Measurements from ENCODE around the gene RAB11FIP4. TPM values are rescaled to one million over a fixed set of nuclear protein-coding genes. Genes with fewer than 3 reads are reported as not detected.

The RAB11FIP4 gene
- total RNA-seq, 4 donors from 2014 or later: 41.0 to 173 (median 53.7) TPM

GRCh38 chr17:31524926-31525800 is 133.7 kb downstream of the RAB11FIP4 start:
- intact Hi-C loops (cut with DNase I; ENCODE audit: low total_unique reads) (loop anchor here (5.0 kb wide), 1 partner anchor 88 kb away; no protein-coding TSS in a partner anchor), in situ Hi-C loops (cut with MboI; ENCODE audit: low pct_ligation_motif_present in 1 of 4, low pct_unique_long_range_greater_than_20kb in 1 of 4, low sequenced_read_pairs in 3 of 4) (loop anchor here in 3 of 4 donors (5.0 kb wide), 2 partner anchors 83 to 93 kb away; no protein-coding TSS in a partner anchor)
- H3K36me3 ChIP-seq: peaks cover 0 to 18% (median 2%) of the 10 kb centered on the region in 4 donors
- 71% methylated on average over 29 of the region's 31 CpGs; no CpG with 5 or more reads in 1 of the 2 donors for WGBS, 2 donors (ENCODE audit: low coverage in 1 of 2)
- H3K4me1 ChIP-seq: no peaks in the 10 kb centered on the region
- no peaks in the 10 kb centered on the region for H3K9me3 ChIP-seq
- no peaks in the 10 kb centered on the region for H3K27me3 ChIP-seq
- no peak for TF ChIP-seq POLR2AphosphoS5 (IDR thresholded peaks at IDR 0.05)
- TF ChIP-seq, protein P1, sequence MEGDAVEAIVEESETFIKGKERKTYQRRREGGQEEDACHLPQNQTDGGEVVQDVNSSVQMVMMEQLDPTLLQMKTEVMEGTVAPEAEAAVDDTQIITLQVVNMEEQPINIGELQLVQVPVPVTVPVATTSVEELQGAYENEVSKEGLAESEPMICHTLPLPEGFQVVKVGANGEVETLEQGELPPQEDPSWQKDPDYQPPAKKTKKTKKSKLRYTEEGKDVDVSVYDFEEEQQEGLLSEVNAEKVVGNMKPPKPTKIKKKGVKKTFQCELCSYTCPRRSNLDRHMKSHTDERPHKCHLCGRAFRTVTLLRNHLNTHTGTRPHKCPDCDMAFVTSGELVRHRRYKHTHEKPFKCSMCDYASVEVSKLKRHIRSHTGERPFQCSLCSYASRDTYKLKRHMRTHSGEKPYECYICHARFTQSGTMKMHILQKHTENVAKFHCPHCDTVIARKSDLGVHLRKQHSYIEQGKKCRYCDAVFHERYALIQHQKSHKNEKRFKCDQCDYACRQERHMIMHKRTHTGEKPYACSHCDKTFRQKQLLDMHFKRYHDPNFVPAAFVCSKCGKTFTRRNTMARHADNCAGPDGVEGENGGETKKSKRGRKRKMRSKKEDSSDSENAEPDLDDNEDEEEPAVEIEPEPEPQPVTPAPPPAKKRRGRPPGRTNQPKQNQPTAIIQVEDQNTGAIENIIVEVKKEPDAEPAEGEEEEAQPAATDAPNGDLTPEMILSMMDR (IDR thresholded peaks at IDR 0.05): peak; percentile 84 to 93 (median 92)
- H3K27ac ChIP-seq: no peak overlapping the region
- no peak overlapping the region for H3K4me3 ChIP-seq
- DNase-seq: peak; percentile 91

DNA sequence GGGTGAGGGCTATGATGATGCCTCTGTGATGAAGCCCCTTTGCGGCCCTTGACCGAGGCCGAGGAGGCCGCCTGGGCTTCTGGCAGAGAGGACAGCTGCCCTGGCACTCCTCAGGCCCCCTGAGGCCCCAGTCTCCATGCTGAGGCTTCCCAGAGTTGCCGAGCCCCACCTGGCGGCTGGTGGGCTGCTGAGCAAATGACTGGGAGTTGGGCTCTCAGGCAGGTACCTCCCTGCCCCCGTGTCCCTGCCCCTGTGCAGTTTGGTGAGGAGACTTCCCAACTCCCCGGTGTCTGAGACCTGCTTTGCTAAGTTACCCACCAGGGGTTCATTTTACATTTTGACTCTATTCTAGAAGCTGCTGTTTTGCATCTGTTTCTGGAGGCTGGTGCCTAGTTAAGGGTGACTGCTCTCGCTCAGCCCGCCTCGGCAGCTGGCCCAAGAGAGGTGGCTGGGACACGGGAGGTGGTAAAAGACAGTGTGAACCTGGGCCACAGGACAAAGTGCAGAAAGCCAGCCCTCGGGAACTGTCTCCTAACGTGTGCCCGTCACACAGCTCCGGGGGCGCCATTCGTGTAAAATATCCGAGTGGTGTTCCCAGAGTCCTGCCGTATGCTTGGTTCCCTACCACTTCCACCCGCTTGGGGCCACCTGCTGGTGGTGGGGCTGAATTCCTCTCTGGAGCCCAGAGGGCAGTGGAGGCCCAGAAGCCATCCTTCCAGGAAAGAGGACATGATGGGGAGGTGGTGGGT is 134.5 kb downstream of the RAB11FIP4 start:
- H3K9me3 ChIP-seq: no peaks in the 10 kb centered on the region
- no peak for DNase-seq
- H3K36me3 ChIP-seq: peaks cover 0 to 18% (median 2%) of the 10 kb centered on the region in 4 donors
- TF ChIP-seq, protein P1 (IDR thresholded peaks at IDR 0.05): peak in 1 of 5 experiments; percentile 12
- no peak for TF ChIP-seq EP300 (IDR thresholded peaks at IDR 0.05; ENCODE audit: low read depth)
- H3K27me3 ChIP-seq: no peaks in the 10 kb centered on the region
- no peaks in the 10 kb centered on the region for H3K4me1 ChIP-seq
- H3K27ac ChIP-seq: no peak overlapping the region
- in situ Hi-C loops (cut with MboI; ENCODE audit: low pct_ligation_motif_present in 1 of 4, low pct_unique_long_range_greater_than_20kb in 1 of 4, low sequenced_read_pairs in 3 of 4): loop anchor here in 3 of 4 donors (5.0 kb wide), 2 partner anchors 84 to 94 kb away; no protein-coding TSS in a partner anchor
- 75% methylated on average over 16 of the region's 21 CpGs; no CpG with 5 or more reads in 1 of the 2 donors for WGBS, 2 donors (ENCODE audit: low coverage in 1 of 2)
- no peak overlapping the region for H3K4me3 ChIP-seq
- intact Hi-C loops (cut with DNase I; ENCODE audit: low total_unique reads): loop anchor here (5.0 kb wide), 1 partner anchor 89 kb away; no protein-coding TSS in a partner anchor

DNA sequence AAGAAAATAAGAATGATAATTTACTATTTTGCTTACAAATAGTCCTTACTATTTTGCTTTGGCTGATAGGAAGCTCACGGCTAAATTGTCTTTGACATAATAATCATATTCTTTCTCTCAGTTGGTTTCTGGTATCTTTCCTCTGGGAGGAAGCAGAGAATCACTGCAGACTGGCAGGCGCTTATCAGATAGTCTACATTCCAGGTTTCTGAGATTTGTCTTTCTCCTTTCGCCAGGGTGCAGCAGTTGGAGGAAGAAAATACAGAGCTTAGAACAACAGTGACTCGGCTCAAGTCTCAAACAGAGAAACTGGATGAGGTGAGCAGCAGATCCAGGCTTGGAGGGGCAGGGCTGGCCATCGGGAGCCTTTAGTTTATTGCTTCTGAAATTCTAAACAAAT is 136.1 kb downstream of the RAB11FIP4 start:
- Histone ChIP-seq H3K4me3 (no peak overlapping the region), H3K4me1 (no peaks in the 10 kb centered on the region), H3K27ac (no peak overlapping the region), H3K27me3 (no peaks in the 10 kb centered on the region), H3K36me3 (peaks cover 0 to 14% (median 6%) of the 10 kb centered on the region in 4 donors), H3K9me3 (no peaks in the 10 kb centered on the region)
- TF ChIP-seq EP300 (IDR thresholded peaks at IDR 0.05; ENCODE audit: low read depth) (no peak), POLR2A (IDR thresholded peaks at IDR 0.05) (no peak), POLR2AphosphoS5 (IDR thresholded peaks at IDR 0.05) (no peak)
- TF ChIP-seq, protein P1 (IDR thresholded peaks at IDR 0.05): no peak
- in situ Hi-C loops (cut with MboI; ENCODE audit: low pct_ligation_motif_present in 1 of 4, low pct_unique_long_range_greater_than_20kb in 1 of 4, low sequenced_read_pairs in 3 of 4) (loop anchor here in 3 of 4 donors (5.0 kb wide), 2 partner anchors 85 to 95 kb away; no protein-coding TSS in a partner anchor), intact Hi-C loops (cut with DNase I; ENCODE audit: low total_unique reads) (loop anchor here (5.0 kb wide), 1 partner anchor 90 kb away; no protein-coding TSS in a partner anchor)
- 85 to 88% methylated on average over 5 of the region's 5 CpGs for WGBS, 2 donors (ENCODE audit: low coverage in 1 of 2)
- no peak for DNase-seq

Measured in transverse colon (tissue), 4 donors.